Measurements from ENCODE around the gene CDK5RAP3. TPM values are rescaled to one million over a fixed set of nuclear protein-coding genes. Genes with fewer than 3 reads are reported as not detected.
"Not testable (repeated sequence)": the region's sequence is repeated elsewhere in the genome, so short reads cannot be mapped to it uniquely, and the experiment has no call there.

Gene CDK5RAP3
- total and polyA plus RNA-seq, 4 donors = 77.0 to 147 (median 137) TPM

GRCh38 chr17:47935468-47935867 is 35.4 kb upstream of the CDK5RAP3 start:
- H3K27ac ChIP-seq (ENCODE audit: low read depth, low read length); H3K27me3 ChIP-seq (ENCODE audit: control insufficient read depth, insufficient read depth, low read length): not testable (repeated sequence)

GRCh38 chr17:47935961-47936360 is 35.0 kb upstream of the CDK5RAP3 start:
- H3K36me3 ChIP-seq (ENCODE audit: control insufficient read depth, insufficient read depth, low read length) = no peaks in the 10 kb centered on the region
- 85% methylated on average over 5 of the region's 5 CpGs for WGBS (ENCODE audit: insufficient coverage)
- DNase-seq (ENCODE audit: low read depth in 4 of 6, low spot score in 6 of 6) = no peak
- peaks cover 3% of the 10 kb centered on the region for H3K4me1 ChIP-seq (ENCODE audit: control insufficient read depth, insufficient read depth, low read length)
- no peaks in the 10 kb centered on the region for H3K27me3 ChIP-seq (ENCODE audit: control insufficient read depth, insufficient read depth, low read length)
- H3K4me3 ChIP-seq (ENCODE audit: low read depth, low read length) = no peak overlapping the region
- H3K9me3 ChIP-seq (ENCODE audit: control insufficient read depth, insufficient read depth, low read length) = no peaks in the 10 kb centered on the region
- H3K27ac ChIP-seq (ENCODE audit: low read depth, low read length) = no peak overlapping the region

More at GRCh38 chr17:47935468-47935867, 35.4 kb upstream of the CDK5RAP3 start:
- H3K4me1 ChIP-seq (ENCODE audit: control insufficient read depth, insufficient read depth, low read length); H3K9me3 ChIP-seq (ENCODE audit: control insufficient read depth, insufficient read depth, low read length); DNase-seq (ENCODE audit: low read depth in 4 of 6, low spot score in 6 of 6); H3K4me3 ChIP-seq (ENCODE audit: low read depth, low read length); H3K36me3 ChIP-seq (ENCODE audit: control insufficient read depth, insufficient read depth, low read length): not testable (repeated sequence)
- no CpG with 5 or more reads among the region's 3 CpGs for WGBS (ENCODE audit: insufficient coverage)

GRCh38 chr17:47937941-47938340 is 33.0 kb upstream of the CDK5RAP3 start:
- H3K27ac ChIP-seq (ENCODE audit: low read depth, low read length) = no peak overlapping the region
- no peak overlapping the region for H3K4me3 ChIP-seq (ENCODE audit: low read depth, low read length)
- no peak for DNase-seq (ENCODE audit: low read depth in 4 of 6, low spot score in 6 of 6)
- H3K4me1 ChIP-seq (ENCODE audit: control insufficient read depth, insufficient read depth, low read length) = peaks cover 16% of the 10 kb centered on the region
- no peaks in the 10 kb centered on the region for H3K27me3 ChIP-seq (ENCODE audit: control insufficient read depth, insufficient read depth, low read length)
- H3K36me3 ChIP-seq (ENCODE audit: control insufficient read depth, insufficient read depth, low read length) = no peaks in the 10 kb centered on the region
- H3K9me3 ChIP-seq (ENCODE audit: control insufficient read depth, insufficient read depth, low read length) = no peaks in the 10 kb centered on the region
- 52% methylated on average over 4 of the region's 5 CpGs for WGBS (ENCODE audit: insufficient coverage)

- peaks cover 23% of the 10 kb centered on the region for H3K4me1 ChIP-seq (ENCODE audit: control insufficient read depth, insufficient read depth, low read length)
- 1% methylated on average over 49 of the region's 50 CpGs for WGBS (ENCODE audit: insufficient coverage)
- DNase-seq (ENCODE audit: low read depth in 4 of 6, low spot score in 6 of 6) = peak; percentile 86 to 99 (median 96)
- H3K36me3 ChIP-seq (ENCODE audit: control insufficient read depth, insufficient read depth, low read length) = peaks cover 19% of the 10 kb centered on the region
- H3K9me3 ChIP-seq (ENCODE audit: control insufficient read depth, insufficient read depth, low read length) = no peaks in the 10 kb centered on the region
- H3K27ac ChIP-seq (ENCODE audit: low read depth, low read length) = no peak within 1 kb of the TSS
- H3K27me3 ChIP-seq (ENCODE audit: control insufficient read depth, insufficient read depth, low read length) = no peaks in the 10 kb centered on the region
- peak within 1 kb of the TSS; percentile 64 for H3K4me3 ChIP-seq (ENCODE audit: low read depth, low read length)
These were observed 29.4 kb upstream of the CDK5RAP3 start, which contains the start of gene PNPO for GRCh38 chr17:47941246-47942095. PNPO (plus strand) TSS chr17:47941571; CDS start chr17:47941676, 105 bp downstream.

GRCh38 chr17:47942096-47942510 is 28.8 kb upstream of the CDK5RAP3 start:
- no peak for DNase-seq (ENCODE audit: low read depth in 4 of 6, low spot score in 6 of 6)
- peaks cover 21% of the 10 kb centered on the region for H3K36me3 ChIP-seq (ENCODE audit: control insufficient read depth, insufficient read depth, low read length)
- no peaks in the 10 kb centered on the region for H3K9me3 ChIP-seq (ENCODE audit: control insufficient read depth, insufficient read depth, low read length)
- peaks cover 23% of the 10 kb centered on the region for H3K4me1 ChIP-seq (ENCODE audit: control insufficient read depth, insufficient read depth, low read length)
- WGBS (ENCODE audit: insufficient coverage) = 18% methylated on average over 5 of the region's 5 CpGs
- no peaks in the 10 kb centered on the region for H3K27me3 ChIP-seq (ENCODE audit: control insufficient read depth, insufficient read depth, low read length)
- H3K4me3 ChIP-seq (ENCODE audit: low read depth, low read length) = peak overlapping the region; percentile 64
- no peak overlapping the region for H3K27ac ChIP-seq (ENCODE audit: low read depth, low read length)

- no peak for DNase-seq (ENCODE audit: low read depth in 4 of 6, low spot score in 6 of 6)
- Histone ChIP-seq H3K4me3 (ENCODE audit: low read depth, low read length) (no peak overlapping the region), H3K27me3 (ENCODE audit: control insufficient read depth, insufficient read depth, low read length) (no peaks in the 10 kb centered on the region), H3K4me1 (ENCODE audit: control insufficient read depth, insufficient read depth, low read length) (peaks cover 23% of the 10 kb centered on the region), H3K9me3 (ENCODE audit: control insufficient read depth, insufficient read depth, low read length) (no peaks in the 10 kb centered on the region), H3K27ac (ENCODE audit: low read depth, low read length) (no peak overlapping the region), H3K36me3 (ENCODE audit: control insufficient read depth, insufficient read depth, low read length) (peaks cover 21% of the 10 kb centered on the region)
- WGBS (ENCODE audit: insufficient coverage) = 100% methylated on average over 1 of the region's 6 CpGs
These were observed 28.3 kb upstream of the CDK5RAP3 start for GRCh38 chr17:47942568-47942967.

- H3K4me1 ChIP-seq (ENCODE audit: control insufficient read depth, insufficient read depth, low read length) = peaks cover 39% of the 10 kb centered on the region
These were observed 25.8 kb upstream of the CDK5RAP3 start for GRCh38 chr17:47945080-47945479.

GRCh38 chr17:47945529-47946508 is 25.1 kb upstream of the CDK5RAP3 start:
- 59% methylated on average over 10 of the region's 10 CpGs for WGBS (ENCODE audit: insufficient coverage)
- no peak overlapping the region for H3K27ac ChIP-seq (ENCODE audit: low read depth, low read length)
- no peak overlapping the region for H3K4me3 ChIP-seq (ENCODE audit: low read depth, low read length)
- H3K36me3 ChIP-seq (ENCODE audit: control insufficient read depth, insufficient read depth, low read length) = peaks cover 24% of the 10 kb centered on the region
- DNase-seq (ENCODE audit: low read depth in 4 of 6, low spot score in 6 of 6) = no peak
- no peaks in the 10 kb centered on the region for H3K27me3 ChIP-seq (ENCODE audit: control insufficient read depth, insufficient read depth, low read length)
- no peaks in the 10 kb centered on the region for H3K9me3 ChIP-seq (ENCODE audit: control insufficient read depth, insufficient read depth, low read length)
- peaks cover 42% of the 10 kb centered on the region for H3K4me1 ChIP-seq (ENCODE audit: control insufficient read depth, insufficient read depth, low read length)

More at GRCh38 chr17:47945080-47945479, 25.8 kb upstream of the CDK5RAP3 start:
- 76% methylated on average over 8 of the region's 8 CpGs for WGBS (ENCODE audit: insufficient coverage)
- DNase-seq (ENCODE audit: low read depth in 4 of 6, low spot score in 6 of 6) = no peak
- Histone ChIP-seq H3K27me3 (ENCODE audit: control insufficient read depth, insufficient read depth, low read length) (no peaks in the 10 kb centered on the region), H3K9me3 (ENCODE audit: control insufficient read depth, insufficient read depth, low read length) (no peaks in the 10 kb centered on the region), H3K4me3 (ENCODE audit: low read depth, low read length) (no peak overlapping the region), H3K27ac (ENCODE audit: low read depth, low read length) (no peak overlapping the region), H3K36me3 (ENCODE audit: control insufficient read depth, insufficient read depth, low read length) (peaks cover 24% of the 10 kb centered on the region)

GRCh38 chr17:47946516-47946915 is 24.4 kb upstream of the CDK5RAP3 start:
- H3K4me1 ChIP-seq (ENCODE audit: control insufficient read depth, insufficient read depth, low read length) = peaks cover 37% of the 10 kb centered on the region
- no peak for DNase-seq (ENCODE audit: low read depth in 4 of 6, low spot score in 6 of 6)

More at GRCh38 chr17:47946516-47946915, 24.4 kb upstream of the CDK5RAP3 start:
- 95% methylated on average over 6 of the region's 6 CpGs for WGBS (ENCODE audit: insufficient coverage)
- H3K36me3 ChIP-seq (ENCODE audit: control insufficient read depth, insufficient read depth, low read length) = peaks cover 24% of the 10 kb centered on the region
- no peak overlapping the region for H3K4me3 ChIP-seq (ENCODE audit: low read depth, low read length)
- no peaks in the 10 kb centered on the region for H3K27me3 ChIP-seq (ENCODE audit: control insufficient read depth, insufficient read depth, low read length)
- no peak overlapping the region for H3K27ac ChIP-seq (ENCODE audit: low read depth, low read length)
- H3K9me3 ChIP-seq (ENCODE audit: control insufficient read depth, insufficient read depth, low read length) = no peaks in the 10 kb centered on the region

Measured in spinal cord (tissue), 10 donors.